Medulla oblongata (tissue), 1 donor: ENCODE measurements around the gene CYLD.

Experiments used
- DNase-seq: peaks from one replicate; pipeline ENCODE4 v3.0.0-alpha.2; 2015; ENCODE audit errors: extremely low spot score

Gene CYLD

DNA sequence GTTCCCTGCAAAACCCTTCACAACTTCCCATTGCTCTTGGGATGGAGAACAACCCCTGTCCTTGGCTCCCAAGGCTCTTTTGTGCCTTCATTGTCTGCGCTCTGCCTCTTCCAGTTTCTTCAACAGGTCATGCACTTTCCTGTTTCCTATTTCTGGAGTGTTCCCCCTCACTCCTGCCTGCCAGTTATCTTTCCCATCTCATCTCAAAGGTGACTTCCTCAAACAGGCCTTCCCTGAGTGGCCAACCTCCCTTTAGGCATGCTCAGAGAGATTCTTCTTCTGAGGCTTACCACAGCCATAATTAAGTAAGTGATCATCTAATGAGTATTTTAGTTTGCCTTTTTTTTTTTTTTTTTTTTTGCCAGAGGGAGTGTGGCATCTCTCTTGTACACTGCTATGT is 2.9 kb upstream of the CYLD start:
- no peak for DNase-seq

DNA sequence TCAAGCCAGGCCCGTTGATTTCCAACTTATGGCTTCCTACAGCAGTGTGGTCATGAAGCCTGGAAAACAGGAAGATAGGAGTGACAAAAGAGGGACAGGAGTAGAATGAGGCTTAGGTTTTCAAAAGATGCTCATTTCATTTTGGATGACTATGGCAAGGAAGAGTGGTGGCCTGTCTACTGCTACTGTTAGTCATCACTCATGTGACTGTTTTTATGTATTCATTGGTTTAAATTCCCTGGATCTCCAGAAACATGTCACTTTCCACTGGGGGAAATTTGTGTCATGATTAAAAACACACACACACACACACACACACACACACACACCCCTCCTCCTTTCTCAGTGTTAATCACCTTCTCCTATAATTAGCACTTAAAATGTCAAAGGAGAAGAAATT is 1.1 kb upstream of the CYLD start:
- DNase-seq = no peak

DNA sequence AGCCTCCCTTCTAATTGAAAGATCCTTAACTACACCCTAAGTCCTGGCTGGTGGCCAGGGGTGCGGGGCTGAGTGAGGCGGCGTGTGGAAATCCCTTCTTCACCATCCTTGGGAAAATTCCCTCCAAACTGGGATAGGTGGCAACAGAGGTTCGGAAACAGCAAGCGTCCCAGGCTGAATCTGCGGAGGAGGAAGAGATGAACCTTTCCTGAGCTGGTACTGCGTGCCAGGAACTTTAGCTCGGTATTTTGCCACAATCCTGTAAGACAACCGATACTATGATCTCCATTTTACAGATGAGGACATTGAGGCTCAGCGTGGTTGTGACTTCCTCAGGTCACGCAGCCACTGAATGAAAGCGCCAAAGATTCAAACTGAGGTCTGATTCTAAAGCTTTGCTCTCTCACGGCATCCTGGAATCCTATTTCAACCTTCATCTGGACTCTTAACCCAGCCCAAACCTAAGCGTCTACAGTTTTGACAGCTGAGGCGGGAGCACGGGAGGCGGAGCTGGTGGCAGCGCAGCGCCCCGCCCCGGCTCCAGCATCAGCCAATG is 583 bp upstream of the CYLD start:
- peak; percentile 33 for DNase-seq

DNA sequence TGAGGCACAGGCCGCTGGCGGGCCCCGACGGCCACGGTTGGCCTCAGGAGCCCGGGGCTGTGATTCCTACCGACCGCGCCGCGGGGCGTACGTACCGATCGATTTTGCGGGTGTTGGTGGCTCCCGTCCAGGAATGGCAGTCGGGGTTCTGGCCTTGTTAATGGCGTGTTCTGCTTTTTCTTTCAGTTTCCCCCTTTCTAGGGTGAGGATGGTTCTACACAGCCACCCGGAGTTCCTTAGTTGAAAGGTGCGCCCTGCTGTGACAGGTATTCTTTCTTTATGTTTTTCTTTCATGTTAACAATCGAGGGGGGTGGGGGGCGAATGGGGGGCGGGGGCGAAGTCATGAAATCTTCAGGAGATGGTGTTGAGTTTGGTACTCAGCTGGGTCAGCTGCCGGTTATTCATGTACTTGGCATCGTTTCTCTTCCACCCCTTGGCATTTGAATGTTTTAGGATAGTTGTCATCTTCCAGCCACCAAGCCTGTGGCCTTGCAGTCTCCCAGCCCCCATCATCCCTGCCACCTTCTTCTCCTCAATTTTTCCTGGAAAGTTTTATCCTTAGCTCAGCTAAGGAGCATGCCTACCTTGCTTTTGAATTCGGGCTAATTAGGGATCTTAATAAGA is 802 bp downstream of the CYLD start:
- DNase-seq = peak; percentile 47

DNA sequence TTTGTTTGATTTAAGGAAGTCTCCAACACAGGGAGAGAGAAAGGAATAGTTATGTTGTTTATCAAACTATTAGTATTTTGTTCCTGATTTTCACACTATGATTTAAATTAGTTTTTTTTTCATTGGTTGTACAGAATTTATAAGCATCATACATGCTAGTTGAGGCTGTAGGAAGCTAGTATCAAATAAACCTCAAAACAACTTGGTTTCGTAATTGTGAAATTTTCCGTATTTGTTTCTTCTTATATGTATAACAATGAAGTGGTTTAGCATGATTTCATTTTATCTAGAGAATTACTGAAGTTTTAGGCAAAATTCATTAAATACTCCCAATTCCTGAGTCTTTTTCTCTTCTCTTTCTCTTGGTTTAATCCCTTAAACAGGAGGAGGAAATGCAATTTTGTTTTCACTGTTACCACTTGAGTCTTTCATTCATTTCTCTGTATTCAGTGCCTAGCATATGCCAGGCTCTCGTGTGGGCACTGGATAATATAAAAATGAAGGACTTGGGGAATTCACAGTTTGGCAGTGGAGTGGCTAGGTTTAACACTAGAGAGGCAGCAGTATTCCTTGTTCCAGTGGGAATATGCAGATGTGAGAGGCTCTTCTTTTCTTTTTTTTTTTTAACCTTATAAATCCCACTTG is 1.8 kb downstream of the CYLD start:
- DNase-seq = peak; percentile 52

DNA sequence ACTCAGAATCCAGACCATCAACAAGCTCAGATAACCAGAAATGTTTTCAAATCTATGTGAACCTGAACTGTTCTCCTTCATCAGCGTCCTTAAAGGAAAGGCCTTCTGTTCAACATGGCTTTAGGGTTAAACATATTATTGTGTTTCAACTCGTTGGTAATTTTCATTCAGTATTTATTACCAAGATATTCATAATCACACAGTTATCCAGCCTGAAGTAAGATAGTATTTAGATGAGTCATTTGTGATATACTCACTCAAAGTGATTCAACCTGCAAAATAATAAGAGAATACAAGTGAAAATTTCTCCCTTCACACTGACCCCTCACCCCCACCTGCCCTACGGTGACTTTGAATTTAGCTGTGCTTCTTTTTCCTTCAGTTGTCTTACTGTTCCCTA is 3.0 kb downstream of the CYLD start:
- no peak for DNase-seq

DNA sequence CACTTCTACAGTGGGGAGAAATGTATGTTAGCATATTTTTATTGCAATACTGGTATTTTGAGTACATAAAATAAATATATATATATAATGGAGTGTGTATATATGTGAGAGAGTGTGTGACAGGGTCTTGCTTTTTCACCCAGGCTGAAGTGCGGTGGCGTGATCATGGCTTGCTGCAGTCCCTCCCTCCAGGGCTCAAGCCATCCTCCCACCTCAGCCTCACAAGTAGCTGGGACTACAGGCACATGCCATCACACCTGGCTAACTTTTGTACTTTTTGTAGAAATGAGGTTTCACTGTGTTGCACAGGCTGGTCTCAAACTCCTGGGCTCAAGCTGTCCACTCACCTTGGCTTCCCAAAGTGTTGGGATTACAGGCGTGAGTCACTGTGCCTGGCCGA is 4.1 kb downstream of the CYLD start:
- DNase-seq = no peak

DNA sequence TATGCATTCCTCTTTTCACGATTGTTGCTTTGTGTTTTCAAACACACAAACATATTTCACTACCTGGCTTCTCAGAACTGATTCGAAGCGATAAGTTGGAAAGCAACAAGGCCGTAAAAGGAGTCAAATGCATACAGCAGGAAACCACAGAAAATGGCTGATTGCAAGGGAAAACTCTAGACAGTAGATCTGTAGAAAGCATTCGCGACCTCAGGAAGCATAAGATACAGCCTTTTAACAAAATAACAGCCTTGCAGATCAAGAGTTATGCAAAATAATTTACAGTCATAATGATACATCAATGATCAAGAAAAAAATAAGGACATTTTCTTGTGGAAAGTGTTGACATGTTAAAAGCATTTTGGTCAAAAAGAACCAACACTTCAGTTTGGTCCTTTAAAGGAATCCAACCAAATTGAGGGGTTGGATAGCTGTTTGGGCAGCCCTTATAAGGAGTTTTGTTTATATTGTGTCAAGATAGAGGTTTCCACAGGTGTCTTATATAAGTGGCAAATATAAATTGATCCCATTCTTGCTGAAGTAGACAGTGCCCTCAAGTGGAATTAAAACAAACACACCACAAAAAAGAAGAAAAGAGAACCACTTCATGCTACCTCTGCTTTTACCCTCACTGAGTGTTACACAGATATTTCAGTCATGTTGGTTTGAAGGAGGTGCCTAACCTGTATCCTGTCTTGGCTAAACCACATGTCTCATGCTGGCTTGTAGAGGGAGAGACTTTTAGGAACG is 5.5 kb downstream of the CYLD start:
- peak; percentile 72 for DNase-seq

DNA sequence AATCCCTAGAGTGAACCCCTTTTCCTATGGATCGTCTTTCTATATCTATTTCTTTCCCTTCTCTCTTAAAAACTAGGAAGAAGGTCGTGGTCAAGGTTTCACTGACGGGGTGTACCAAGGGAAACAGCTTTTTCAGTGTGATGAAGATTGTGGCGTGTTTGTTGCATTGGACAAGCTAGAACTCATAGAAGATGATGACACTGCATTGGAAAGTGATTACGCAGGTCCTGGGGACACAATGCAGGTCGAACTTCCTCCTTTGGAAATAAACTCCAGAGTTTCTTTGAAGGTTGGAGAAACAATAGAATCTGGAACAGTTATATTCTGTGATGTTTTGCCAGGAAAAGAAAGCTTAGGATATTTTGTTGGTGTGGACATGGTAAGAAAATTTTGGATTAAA is 9.6 kb downstream of the CYLD start:
- DNase-seq = no peak

DNA sequence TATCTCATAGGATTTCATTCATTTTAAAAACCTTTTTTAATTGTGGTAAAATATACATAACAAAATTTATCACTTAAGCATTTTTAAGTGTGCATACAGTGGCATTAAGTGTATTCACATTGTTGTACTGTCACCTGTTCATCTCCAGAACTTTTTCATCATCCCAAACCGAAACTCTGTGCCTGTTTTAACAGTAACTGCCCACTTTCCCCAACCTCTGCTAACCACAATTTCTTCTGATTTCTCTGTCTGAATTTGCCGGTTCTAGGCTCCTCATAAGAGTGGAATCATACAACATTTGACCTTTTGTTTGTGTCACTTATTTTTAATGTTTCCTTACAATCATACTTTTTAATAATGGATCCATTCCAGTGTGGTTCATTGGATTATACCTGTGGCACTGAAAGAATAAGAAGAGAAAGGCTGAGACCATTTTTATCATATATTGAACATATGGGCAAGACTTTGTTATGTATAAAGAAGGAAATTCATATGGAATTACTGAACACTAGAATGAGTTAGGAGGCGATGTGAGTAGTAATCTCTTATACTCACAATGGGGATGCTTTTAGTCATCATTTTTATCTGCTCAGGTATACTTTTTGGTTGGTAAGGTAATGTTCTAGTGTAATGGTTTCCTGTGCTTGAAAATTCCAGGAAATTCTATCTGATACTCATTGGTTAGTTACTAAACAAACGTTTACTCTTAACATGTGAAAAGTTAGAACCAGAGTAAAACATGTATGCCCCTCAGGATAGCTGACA is 10.8 kb downstream of the CYLD start:
- DNase-seq = no peak

DNA sequence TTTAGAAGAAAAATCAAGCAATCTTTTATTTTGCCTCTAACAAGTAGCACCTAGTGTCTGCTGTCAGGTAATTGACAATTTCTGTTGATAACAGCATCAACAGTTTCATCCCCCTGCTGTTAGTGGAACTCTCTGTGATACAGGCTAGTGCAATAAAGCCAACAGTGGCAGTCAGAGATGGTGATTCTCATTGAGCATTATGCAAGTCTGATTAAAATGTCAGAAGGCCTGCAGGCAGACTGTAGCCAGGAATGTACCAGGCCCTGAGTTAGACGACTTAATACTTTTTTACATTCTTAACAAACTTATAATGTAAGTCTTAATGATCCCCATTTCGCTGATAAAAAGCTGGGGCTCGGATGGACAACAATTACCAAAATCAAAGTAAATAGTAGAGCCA is 14.6 kb downstream of the CYLD start:
- DNase-seq = peak; percentile 40

DNA sequence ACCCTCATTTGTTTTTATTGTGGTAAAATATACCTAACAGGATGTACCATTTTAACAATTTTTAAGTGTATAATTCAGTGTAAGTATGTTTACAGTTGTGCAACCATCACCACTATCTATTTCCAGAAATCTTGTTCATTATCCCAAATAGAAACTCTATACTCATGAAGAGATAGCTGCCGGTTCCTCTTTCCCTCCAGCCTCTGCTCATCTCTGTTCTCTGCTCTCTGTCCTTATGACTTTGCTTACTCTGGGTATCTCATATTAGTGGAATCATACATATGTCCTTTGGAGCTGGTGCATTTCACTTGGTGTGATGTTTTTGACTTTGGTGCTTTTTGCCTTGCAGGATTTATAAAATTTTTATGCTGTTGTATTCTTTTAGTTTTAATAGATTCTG is 19.4 kb downstream of the CYLD start:
- no peak for DNase-seq

DNA sequence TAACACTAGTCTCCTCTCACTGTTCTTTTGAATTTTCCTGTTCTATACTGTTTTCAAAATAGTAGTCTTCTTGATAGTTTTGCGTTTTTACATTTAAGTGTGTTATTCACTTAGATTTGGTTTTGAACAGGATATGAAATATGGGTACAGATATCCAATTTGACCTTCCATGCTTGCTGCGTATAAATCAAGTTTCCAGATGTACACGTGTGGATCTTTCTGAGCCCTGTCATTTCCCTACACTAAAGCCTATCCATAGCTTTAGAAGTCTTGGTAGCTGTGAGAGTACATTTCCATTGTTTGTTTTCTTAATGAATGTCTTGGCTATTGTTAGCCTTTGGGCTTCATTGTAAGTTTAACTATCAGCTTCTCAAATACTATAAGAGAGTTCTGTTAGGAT is 20.4 kb downstream of the CYLD start:
- no peak for DNase-seq

DNA sequence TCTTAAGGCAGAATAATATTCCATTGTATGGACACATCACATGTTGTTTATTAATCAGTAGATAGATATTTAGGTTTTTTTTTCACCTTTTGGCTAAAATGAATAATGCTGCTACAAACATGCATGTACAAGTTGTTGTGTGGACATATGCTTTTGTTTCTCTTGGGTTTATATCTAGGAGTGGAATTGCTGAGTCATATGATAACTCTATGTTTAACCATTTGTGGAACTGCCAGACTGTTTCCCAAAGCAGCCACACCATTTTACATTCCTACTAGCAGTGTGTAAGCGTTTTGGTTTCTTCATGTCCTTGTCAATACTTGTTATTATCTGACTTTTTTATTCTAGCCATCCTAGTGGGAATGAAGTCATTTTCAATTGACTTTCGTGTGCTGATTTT is 21.3 kb downstream of the CYLD start:
- DNase-seq = no peak

DNA sequence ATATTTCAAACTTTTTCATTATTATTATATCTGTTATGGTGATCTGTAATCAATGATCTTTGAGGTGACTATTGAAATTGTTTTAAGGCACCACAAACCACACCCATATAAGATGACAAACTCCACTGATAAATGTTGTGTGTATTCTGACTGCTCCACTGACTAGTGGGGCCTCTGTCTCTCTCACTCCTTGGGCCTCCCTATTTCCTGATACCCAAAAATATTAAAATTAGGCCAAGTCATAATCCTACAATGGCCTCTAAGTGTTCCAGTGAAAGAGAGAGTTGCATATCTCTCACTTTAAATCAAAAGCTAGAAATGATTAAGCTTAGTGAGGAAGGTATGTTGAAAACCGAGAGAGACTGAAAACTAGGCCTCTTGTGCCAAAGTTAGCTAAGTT is 23.4 kb downstream of the CYLD start:
- DNase-seq = no peak

DNA sequence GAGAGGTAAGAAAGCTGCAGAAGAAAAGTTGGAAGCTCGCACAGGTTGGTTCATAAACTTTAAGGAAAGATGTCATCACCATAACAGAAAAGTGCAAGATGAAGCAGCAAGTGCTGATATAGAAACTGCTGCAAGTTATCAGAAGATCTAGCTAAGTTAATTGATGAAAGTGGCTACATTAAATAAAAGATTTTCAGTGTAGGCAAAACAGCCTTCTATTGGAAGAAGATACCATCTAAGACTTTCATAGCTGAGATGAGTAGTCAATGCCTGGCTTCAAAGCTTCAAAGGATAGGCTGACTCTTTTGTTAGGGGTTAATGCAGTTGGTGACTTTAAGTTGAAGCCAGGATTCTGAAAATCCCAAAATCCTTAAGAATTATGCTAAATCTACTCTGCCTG is 24.0 kb downstream of the CYLD start:
- no peak for DNase-seq

DNA sequence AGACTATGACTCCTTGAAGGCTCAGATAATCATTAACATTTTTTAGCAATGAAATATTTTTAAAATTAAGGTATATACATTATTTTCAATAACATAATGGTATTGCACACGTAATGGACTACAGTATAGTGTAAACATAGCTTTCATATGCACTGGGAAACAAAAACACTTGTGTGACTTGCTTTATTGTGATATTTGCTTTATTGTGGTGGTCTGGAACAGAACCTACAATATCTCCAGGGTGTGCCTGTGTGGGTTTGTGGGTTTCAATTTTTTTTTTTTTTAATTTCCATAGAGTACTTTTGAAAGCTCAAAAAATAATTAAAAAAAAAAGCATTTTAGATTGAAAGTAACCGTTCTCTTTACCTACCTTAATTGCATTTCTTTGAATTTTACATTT is 25.3 kb downstream of the CYLD start:
- DNase-seq = no peak

DNA sequence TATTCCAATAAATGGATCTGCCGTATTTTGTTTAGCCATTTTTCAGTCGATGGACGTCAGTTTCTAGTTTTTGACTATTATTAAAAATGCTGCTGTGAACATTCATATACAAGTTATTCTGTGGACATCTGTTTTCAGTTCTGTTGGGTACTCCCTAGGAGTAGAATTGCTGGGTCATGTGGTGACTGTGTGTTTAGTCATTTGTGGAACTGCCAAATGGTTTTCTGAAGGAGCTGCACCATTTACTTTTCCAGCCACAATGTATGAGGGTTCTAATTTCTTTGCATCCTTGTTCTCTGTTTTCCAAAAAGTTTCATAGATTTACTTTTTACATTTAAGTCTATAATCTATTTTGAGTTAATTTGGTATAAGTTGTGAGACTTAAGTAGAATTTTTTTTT is 29.5 kb downstream of the CYLD start:
- DNase-seq = no peak

DNA sequence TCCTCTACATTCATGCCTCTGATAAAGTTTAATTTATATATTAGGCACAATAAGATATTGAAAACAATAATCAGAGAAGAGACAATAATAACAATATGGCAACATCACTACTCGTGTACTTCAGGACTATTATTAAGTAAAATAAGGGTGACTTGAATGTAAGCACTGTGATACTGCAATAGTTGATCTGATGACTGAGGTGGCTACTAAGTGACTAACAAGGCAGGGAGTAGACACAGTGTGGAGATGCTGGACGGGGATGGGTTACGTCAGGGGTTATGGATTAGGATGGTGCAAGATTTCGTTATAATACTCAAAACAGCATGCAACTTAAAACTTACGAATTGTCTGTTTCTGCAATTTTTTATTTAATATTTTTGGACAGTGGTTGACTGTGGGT is 32.5 kb downstream of the CYLD start:
- no peak for DNase-seq

DNA sequence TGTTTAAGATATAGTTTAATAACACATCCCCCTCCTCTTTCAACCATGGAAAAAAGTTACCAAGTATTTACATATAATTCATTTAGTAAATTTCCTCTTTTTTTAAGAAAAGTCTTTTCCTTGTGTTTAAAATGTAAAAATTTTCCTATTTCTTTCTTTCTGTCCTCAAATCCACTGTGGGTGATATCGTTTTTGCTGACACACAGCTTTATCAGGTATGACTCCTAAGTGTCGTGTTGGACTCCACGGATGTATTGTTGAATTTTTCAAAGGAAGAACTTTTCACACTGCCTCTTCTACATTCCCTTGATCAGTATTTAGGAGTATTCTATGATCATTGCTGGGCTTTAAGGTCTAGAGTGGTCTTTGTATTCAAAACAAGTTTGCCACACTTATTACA is 33.1 kb downstream of the CYLD start:
- no peak for DNase-seq

DNA sequence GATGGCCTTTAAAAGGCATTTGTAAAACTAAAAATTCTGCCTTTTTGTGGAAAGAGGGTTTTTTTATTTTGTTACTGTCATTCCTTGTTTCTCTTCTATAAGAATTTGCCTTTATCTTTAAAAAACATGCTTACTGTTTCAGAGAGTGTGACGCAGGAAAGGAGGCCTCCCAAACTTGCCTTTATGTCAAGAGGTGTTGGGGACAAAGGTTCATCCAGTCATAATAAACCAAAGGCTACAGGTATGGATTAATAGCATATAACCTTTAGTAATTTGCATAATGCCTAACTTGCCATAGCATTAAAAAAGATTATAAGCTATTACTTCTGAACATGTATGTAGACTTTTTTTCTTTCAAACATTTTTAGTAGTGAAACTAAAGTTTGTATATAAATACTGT is 34.2 kb downstream of the CYLD start:
- no peak for DNase-seq
